GM12873 (cell line): ENCODE measurements around the gene CDH4.

Experiments
- CTCF ChIP-seq: IDR thresholded peaks from 2 replicates; pipeline ENCODE4 v1.5.1; 2012; ENCODE audit warnings: low read depth, mild to moderate bottlenecking, moderate library complexity, low read length, control low read depth; ENCODE audit not compliant: insufficient read depth; ENCODE audit errors: missing control alignments

Gene CDH4

GRCh38 chr20:61902221-61902869, 650.3 kb downstream of the CDH4 start:
- no peak for TF ChIP-seq CTCF

- TF ChIP-seq CTCF = no peak
Observed at GRCh38 chr20:61903575-61904340, 651.7 kb downstream of the CDH4 start.

- no peak for TF ChIP-seq CTCF
Observed at GRCh38 chr20:61904456-61904855, 652.4 kb downstream of the CDH4 start.

DNA sequence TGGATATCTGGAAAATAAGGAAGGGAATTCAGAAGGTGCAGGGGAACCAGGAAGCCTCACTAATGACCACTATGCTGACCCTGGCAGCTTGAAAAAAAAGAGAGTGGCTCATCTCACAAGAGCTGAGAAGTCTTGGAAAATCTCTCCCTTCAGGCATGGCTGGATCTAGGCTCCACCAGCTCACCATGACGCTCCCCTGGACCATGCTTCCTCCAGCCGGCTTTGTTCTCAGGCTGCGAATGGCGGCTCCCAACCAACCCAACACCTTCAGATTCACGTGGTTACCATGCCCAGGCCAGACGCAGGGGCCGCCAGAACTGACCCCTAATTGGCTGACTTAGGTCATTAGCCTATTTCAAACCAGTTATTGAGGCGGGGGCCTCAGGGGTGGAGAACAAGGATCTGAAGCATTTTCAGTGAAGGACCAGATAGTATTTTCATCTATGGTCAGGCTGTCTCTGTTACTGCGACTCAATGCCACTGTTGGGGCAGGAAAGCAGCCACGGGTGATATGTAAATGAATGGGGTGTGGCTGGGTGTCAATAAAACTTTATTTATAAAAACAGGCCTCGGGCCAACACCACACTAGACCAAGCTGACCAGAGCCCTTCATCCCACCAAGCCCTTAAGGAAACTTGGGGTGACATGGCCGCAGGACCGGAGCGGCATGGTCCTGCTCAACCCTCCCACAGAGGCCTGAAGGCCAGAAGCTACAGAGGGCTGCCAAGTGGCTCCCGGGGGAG, 653.9 kb downstream of the CDH4 start:
- no peak for TF ChIP-seq CTCF

- no peak for TF ChIP-seq CTCF
Observed at GRCh38 chr20:61907081-61907891, 655.2 kb downstream of the CDH4 start.

- TF ChIP-seq CTCF = no peak
Observed at GRCh38 chr20:61908057-61909026, 656.3 kb downstream of the CDH4 start.
